ENCODE data around the gene MAP2K5. TPM values are rescaled to one million over a fixed set of nuclear protein-coding genes. Genes with fewer than 3 reads are reported as not detected.

Gene MAP2K5
- total and polyA plus RNA-seq, 9 of the 15 experiments (the other 6 are each of a cell fraction or from before 2014, with no cell fraction given): 0.41 to 16.5 (median 7.5) TPM

- no peak for TF ChIP-seq RAD51 (IDR thresholded peaks at IDR 0.05; ENCODE audit: borderline replicate concordance, low read depth)
- no peak for TF ChIP-seq JUNB (CRISPR knock-in tag; conservative IDR thresholded peaks at IDR 0.05)
- TF ChIP-seq ZNF197 (CRISPR knock-in tag; IDR thresholded peaks at IDR 0.05; ENCODE audit: low read depth): no peak
- TF ChIP-seq ZNF24 (IDR thresholded peaks at IDR 0.05): peak; percentile 23; the same call in 1 of the 2 replicates
- peak; percentile 59; the same call in 1 of the 2 replicates for TF ChIP-seq DMBX1 (CRISPR knock-in tag; IDR thresholded peaks at IDR 0.05; ENCODE audit: borderline replicate concordance)
- TF ChIP-seq ZNF551 (CRISPR knock-in tag; IDR thresholded peaks at IDR 0.05): no peak
- TF ChIP-seq MXD1 (CRISPR knock-in tag; IDR thresholded peaks at IDR 0.05; ENCODE audit: borderline replicate concordance, poor library complexity, severe bottlenecking): no peak
- TF ChIP-seq, protein P1, sequence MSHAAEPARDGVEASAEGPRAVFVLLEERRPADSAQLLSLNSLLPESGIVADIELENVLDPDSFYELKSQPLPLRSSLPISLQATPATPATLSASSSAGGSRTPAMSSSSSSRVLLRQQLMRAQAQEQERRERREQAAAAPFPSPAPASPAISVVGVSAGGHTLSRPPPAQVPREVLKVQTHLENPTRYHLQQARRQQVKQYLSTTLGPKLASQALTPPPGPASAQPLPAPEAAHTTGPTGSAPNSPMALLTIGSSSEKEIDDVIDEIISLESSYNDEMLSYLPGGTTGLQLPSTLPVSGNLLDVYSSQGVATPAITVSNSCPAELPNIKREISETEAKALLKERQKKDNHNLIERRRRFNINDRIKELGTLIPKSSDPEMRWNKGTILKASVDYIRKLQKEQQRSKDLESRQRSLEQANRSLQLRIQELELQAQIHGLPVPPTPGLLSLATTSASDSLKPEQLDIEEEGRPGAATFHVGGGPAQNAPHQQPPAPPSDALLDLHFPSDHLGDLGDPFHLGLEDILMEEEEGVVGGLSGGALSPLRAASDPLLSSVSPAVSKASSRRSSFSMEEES (CRISPR knock-in tag; IDR thresholded peaks at IDR 0.05): no peak
- TF ChIP-seq SRSF1 (IDR thresholded peaks at IDR 0.05; ENCODE audit: low read depth, low read length): 0 out of 2 replicates have a peak, but pooled peaks have one; percentile 50
- TF ChIP-seq TAF7 (tag; IDR thresholded peaks at IDR 0.05): peak; percentile 40; the same call in 1 of the 2 replicates
- TF ChIP-seq TOE1 (IDR thresholded peaks at IDR 0.05; ENCODE audit: borderline replicate concordance): 0 out of 2 replicates have a peak, but pooled peaks have one; percentile 13
- TF ChIP-seq TOE1 (CRISPR knock-in tag; IDR thresholded peaks at IDR 0.05; ENCODE audit: borderline replicate concordance, low read depth): no peak
- no peak for TF ChIP-seq CCAR2 (IDR thresholded peaks at IDR 0.05; ENCODE audit: low read depth, low read length)
- no peak for TF ChIP-seq LCOR (CRISPR knock-in tag; IDR thresholded peaks at IDR 0.05)
- no peak for TF ChIP-seq ZKSCAN3 (CRISPR knock-in tag; IDR thresholded peaks at IDR 0.05)
- no peak for TF ChIP-seq ZC3H11A (IDR thresholded peaks at IDR 0.05; ENCODE audit: low read depth, low read length)
- peak; percentile 52 for TF ChIP-seq TAF9B (IDR thresholded peaks at IDR 0.05; ENCODE audit: partially characterized antibody)
- TF ChIP-seq TAF1 (IDR thresholded peaks at IDR 0.05; ENCODE audit: control insufficient read depth, extremely low read depth, insufficient read depth, low read length, severe bottlenecking): peak; percentile 83
- no peak for TF ChIP-seq SRSF3 (IDR thresholded peaks at IDR 0.05; ENCODE audit: insufficient read depth, low read length)
- peak in 1 of 2 experiments; percentile 70; a peak in 1 of 4 replicates for TF ChIP-seq KDM4B (IDR thresholded peaks at IDR 0.05; ENCODE audit: borderline replicate concordance in 2 of 2, low read depth in 1 of 2)
- TF ChIP-seq, protein P2, sequence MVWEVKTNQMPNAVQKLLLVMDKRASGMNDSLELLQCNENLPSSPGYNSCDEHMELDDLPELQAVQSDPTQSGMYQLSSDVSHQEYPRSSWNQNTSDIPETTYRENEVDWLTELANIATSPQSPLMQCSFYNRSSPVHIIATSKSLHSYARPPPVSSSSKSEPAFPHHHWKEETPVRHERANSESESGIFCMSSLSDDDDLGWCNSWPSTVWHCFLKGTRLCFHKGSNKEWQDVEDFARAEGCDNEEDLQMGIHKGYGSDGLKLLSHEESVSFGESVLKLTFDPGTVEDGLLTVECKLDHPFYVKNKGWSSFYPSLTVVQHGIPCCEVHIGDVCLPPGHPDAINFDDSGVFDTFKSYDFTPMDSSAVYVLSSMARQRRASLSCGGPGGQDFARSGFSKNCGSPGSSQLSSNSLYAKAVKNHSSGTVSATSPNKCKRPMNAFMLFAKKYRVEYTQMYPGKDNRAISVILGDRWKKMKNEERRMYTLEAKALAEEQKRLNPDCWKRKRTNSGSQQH (CRISPR knock-in tag; IDR thresholded peaks at IDR 0.05): 0 out of 2 replicates have a peak, but pooled peaks have one; percentile 21
- TF ChIP-seq ATF7 (IDR thresholded peaks at IDR 0.05): peak; percentile 71; the same call in 1 of the 2 replicates
- TF ChIP-seq MTF1 (CRISPR knock-in tag; IDR thresholded peaks at IDR 0.05; ENCODE audit: borderline replicate concordance): 0 out of 2 replicates have a peak, but pooled peaks have one; percentile 20
- peak; percentile 94 for TF ChIP-seq RBFOX2 (IDR thresholded peaks at IDR 0.05; ENCODE audit: low read depth, low read length)
These were observed at the start of gene MAP2K5 (continued) for GRCh38 chr15:67542420-67543347.
